Stimulated activated naive B cell treated with anti-CD40 and anti-IgM and Interleukin-4, amounts not matched to agents 10 μg/mL and 1 μg/mL and 100 μg/mL, for 72 hours (primary cell): ENCODE measurements around the gene MBL2.

Experiments used
- ATAC-seq, 2 donors: fragments of 150-1000 bp; cut with Tn5 transposase; replicated peaks; 2 replicates each; pipeline ENCODE4 v1.10.0; 2021; ENCODE audit warnings: moderate library complexity in 1 of 2
- DNase-seq: peaks from one replicate; pipeline ENCODE4 v3.0.0; 2021
- H3K27ac Mint-ChIP-seq: one replicate; pipeline ENCODE4 v1.8.0; 2022; ENCODE audit warnings: mild to moderate bottlenecking, mixed read lengths
- H3K27me3 Mint-ChIP-seq, 2 donors: one replicate each; pipeline ENCODE4 v1.8.0; 2022; ENCODE audit warnings: mixed read lengths in 2 of 2
- H3K36me3 Mint-ChIP-seq, 2 donors: one replicate each; pipeline ENCODE4 v1.8.0; 2022; ENCODE audit warnings: mixed read lengths in 2 of 2, mild to moderate bottlenecking in 1 of 2
- H3K4me1 Mint-ChIP-seq, 2 donors: one replicate each; pipeline ENCODE4 v1.8.0; 2022; ENCODE audit warnings: mixed read lengths in 2 of 2, mild to moderate bottlenecking in 1 of 2
- H3K4me3 Mint-ChIP-seq, 2 donors: one replicate each; pipeline ENCODE4 v1.8.0; 2022; ENCODE audit warnings: mild to moderate bottlenecking in 2 of 2, mixed read lengths in 2 of 2, moderate library complexity in 1 of 2
- H3K9me3 Mint-ChIP-seq, 2 donors: one replicate each; pipeline ENCODE4 v1.8.0; 2022; ENCODE audit warnings: mixed read lengths in 2 of 2, mild to moderate bottlenecking in 1 of 2

The MBL2 gene

GRCh38 chr10:52779541-52780390 is 7.2 kb upstream of the MBL2 start:
- Mint-ChIP-seq H3K9me3 (peaks cover 0 to 3% of the 10 kb centered on the region in 2 donors), H3K36me3 (no peaks in the 10 kb centered on the region), H3K27me3 (peaks cover 10 to 15% of the 10 kb centered on the region in 2 donors), H3K4me3 (no peak overlapping the region), H3K27ac (no peak overlapping the region), H3K4me1 (no peaks in the 10 kb centered on the region)
- ATAC-seq (peak; percentile 77 to 87), DNase-seq (peak; percentile 36)

DNA sequence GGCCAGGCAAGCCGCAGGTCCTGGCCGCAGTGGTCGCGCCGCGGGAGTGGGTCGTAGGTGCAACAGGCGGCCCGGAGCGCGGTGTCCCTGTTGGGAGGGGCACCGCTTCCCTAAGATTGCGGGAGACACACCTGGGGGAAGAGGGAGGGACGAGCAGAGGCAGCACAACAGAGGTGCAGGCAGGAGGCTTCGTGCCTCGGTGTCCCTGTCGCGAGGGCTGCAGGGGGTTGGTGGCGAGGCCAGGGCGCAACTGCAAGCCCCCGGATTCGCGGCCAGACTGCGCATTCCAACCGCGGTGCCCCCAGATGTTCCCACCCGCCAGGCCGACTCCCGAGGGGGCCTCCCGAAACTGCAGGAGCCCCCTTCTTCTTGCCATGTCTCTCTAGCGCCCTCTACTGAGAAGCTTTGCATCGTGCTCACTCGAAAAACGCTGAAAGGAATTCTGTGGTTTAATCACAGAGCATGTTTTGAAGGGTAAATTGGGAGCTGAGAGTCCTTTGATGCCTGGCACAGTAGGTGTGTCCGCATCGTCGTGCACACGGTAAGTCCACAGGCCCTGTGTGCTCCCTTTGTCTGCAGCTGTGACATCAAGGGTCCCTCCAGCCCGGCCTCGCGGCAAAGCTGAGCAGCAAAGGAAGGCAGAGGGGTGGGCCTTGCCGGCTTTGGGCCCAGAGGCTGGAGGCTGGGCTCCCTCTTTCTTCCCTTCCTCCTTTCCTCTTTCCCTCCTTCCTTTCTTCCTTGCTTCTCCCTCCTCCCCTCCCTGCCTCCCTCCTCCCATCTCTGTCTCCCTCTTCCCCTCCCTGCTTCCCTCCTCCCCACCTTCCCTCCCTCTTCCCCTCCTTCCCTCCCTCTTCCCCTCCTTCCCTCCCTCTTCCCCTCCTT is 6.2 kb upstream of the MBL2 start:
- no peak for ATAC-seq
- peaks cover 0 to under 1% of the 10 kb centered on the region in 2 donors for H3K9me3 Mint-ChIP-seq
- DNase-seq: no peak
- peaks cover 10 to 15% of the 10 kb centered on the region in 2 donors for H3K27me3 Mint-ChIP-seq
- no peaks in the 10 kb centered on the region for H3K36me3 Mint-ChIP-seq
- H3K4me1 Mint-ChIP-seq: no peaks in the 10 kb centered on the region
- H3K27ac Mint-ChIP-seq: no peak overlapping the region
- no peak overlapping the region for H3K4me3 Mint-ChIP-seq

GRCh38 chr10:52777414-52777813 is 4.8 kb upstream of the MBL2 start:
- DNase-seq (no peak), ATAC-seq (no peak)
- no peaks in the 10 kb centered on the region for H3K9me3 Mint-ChIP-seq
- H3K4me1 Mint-ChIP-seq: no peaks in the 10 kb centered on the region
- no peaks in the 10 kb centered on the region for H3K36me3 Mint-ChIP-seq
- peaks cover 10 to 15% of the 10 kb centered on the region in 2 donors for H3K27me3 Mint-ChIP-seq
- H3K4me3 Mint-ChIP-seq: no peak overlapping the region
- no peak overlapping the region for H3K27ac Mint-ChIP-seq

DNA sequence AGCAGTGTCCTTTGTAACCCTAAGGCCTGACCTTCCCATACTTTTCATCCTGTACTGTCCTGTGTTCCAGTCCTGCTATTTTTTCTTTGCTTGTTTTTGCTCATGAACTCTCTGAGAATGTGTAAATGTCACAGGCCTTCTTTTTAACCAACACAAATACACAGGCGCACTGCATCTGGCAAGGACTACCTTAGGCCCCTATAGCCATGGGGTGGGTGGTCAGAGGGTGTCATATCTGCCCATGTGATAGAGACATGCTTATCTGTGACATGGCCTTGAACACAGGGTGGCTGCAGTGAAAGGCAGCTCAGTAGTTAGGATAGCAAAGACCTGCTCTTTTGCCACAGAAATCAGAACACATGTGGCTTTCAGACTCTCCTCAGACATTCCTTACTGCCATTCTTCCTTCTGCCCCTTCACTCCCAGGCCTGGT is 3.9 kb upstream of the MBL2 start:
- Mint-ChIP-seq H3K27me3 (peaks cover 10 to 15% of the 10 kb centered on the region in 2 donors), H3K9me3 (no peaks in the 10 kb centered on the region), H3K36me3 (no peaks in the 10 kb centered on the region), H3K4me3 (no peak overlapping the region), H3K4me1 (no peaks in the 10 kb centered on the region), H3K27ac (no peak overlapping the region)
- no peak for ATAC-seq
- DNase-seq: no peak

GRCh38 chr10:52775132-52775647 is 2.6 kb upstream of the MBL2 start:
- Mint-ChIP-seq H3K4me3 (no peak overlapping the region), H3K27me3 (peaks cover 10 to 12% of the 10 kb centered on the region in 2 donors), H3K36me3 (no peaks in the 10 kb centered on the region), H3K4me1 (no peaks in the 10 kb centered on the region), H3K27ac (no peak overlapping the region), H3K9me3 (no peaks in the 10 kb centered on the region)
- no peak for ATAC-seq
- no peak for DNase-seq

DNA sequence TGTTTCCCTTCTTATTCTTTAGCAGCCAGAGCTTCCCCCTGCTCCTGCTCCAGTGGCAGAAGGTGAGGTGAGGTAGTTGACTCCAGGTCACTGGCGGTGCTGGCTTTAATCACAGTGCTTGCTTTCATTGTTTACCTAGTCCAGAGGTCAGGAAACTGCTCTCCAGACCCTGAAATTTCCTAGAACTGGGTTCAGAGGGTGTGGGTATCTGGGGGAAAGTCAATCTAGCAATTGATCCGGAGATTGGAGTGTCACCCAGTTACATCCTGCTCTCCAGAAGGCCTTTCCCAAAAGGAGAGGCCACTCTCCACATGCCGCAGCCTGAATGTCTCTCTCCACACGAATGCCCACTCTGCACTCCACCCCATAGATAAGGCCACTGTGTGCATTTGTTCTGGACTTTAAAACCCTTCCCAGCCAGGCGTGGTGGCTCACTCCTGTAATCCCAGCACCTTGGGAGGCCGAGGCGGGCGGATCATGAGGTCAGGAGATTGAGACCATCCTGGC is 2.1 kb upstream of the MBL2 start:
- Mint-ChIP-seq H3K4me1 (no peaks in the 10 kb centered on the region), H3K9me3 (no peaks in the 10 kb centered on the region), H3K27ac (no peak overlapping the region), H3K27me3 (peaks cover 5 to 7% of the 10 kb centered on the region in 2 donors), H3K36me3 (no peaks in the 10 kb centered on the region), H3K4me3 (no peak overlapping the region)
- DNase-seq (no peak), ATAC-seq (no peak)

GRCh38 chr10:52774182-52774581 is 1.6 kb upstream of the MBL2 start:
- Mint-ChIP-seq H3K27me3 (peaks cover under 1 to 2% of the 10 kb centered on the region in 2 donors), H3K9me3 (no peaks in the 10 kb centered on the region), H3K4me1 (no peaks in the 10 kb centered on the region), H3K27ac (no peak overlapping the region), H3K36me3 (no peaks in the 10 kb centered on the region), H3K4me3 (no peak overlapping the region)
- ATAC-seq (no peak), DNase-seq (no peak)

DNA sequence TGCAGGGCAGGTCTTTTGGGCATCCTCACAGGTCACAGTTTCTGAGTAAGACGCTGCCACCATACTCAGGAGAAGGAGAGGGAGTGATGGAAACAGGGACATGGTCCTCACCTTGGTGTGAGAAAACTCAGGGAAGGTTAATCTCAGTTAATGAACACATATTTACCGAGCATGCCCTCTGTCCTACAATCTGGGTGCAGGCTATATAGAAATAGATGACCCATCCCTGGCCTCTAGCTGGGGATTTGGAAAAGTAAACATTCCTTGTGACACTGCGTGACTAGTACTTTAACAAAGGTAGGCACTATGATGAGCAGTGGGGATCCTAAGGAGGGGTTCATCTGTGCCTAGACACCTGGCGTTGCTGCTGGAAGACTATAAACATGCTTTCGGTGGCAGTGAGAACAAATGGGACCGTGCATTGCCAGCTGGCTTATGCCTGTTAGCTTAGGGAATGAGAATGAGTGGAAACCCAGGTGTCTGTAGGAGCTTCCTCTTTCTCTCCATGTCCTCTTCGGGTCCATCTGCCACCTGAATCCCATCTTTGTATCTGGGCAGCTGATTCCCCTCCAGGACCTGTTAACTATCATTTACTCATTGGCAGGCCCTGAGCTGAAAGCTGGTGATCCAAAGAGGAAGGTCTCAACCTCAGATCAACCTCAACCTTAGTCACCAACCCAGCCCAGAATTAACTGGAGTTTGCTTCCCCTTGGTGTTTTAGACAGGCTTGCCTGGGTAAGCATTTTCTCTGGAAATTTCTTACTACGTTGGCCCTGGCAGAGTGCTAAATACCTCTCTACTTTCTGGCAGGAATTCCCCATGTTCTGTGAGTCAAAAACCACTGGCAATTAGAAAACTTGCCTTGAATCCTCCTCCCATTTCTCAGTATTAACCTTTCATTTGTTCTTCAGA is 794 bp downstream of the MBL2 start:
- no peak overlapping the region for H3K27ac Mint-ChIP-seq
- H3K27me3 Mint-ChIP-seq: no peaks in the 10 kb centered on the region
- H3K9me3 Mint-ChIP-seq: no peaks in the 10 kb centered on the region
- no peak overlapping the region for H3K4me3 Mint-ChIP-seq
- ATAC-seq (no peak), DNase-seq (no peak)
- H3K36me3 Mint-ChIP-seq: no peaks in the 10 kb centered on the region
- no peaks in the 10 kb centered on the region for H3K4me1 Mint-ChIP-seq

GRCh38 chr10:52770904-52771303 is 1.7 kb downstream of the MBL2 start:
- Mint-ChIP-seq H3K9me3 (no peaks in the 10 kb centered on the region), H3K27ac (no peak overlapping the region), H3K36me3 (no peaks in the 10 kb centered on the region), H3K4me3 (no peak overlapping the region), H3K4me1 (no peaks in the 10 kb centered on the region), H3K27me3 (no peaks in the 10 kb centered on the region)
- ATAC-seq (no peak), DNase-seq (no peak)

DNA sequence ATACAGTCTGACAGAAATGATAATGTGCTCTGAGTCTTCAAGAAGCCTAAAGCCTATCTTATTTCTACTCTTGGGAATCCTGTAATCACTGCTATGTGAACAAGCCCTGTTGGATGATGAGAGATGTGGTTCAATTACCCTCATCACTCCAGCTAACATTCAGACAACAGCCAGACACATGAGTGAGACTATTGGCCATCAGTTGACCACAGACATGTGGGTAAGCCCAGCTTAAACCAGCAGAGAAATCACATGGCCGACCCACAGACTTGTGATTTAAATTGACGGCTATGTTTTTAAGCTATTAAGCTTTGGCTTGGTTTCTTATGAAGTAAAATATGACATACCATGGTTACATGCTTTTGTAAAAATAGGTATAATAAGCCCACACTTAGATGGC is 2.6 kb downstream of the MBL2 start:
- no peaks in the 10 kb centered on the region for H3K27me3 Mint-ChIP-seq
- H3K4me1 Mint-ChIP-seq: no peaks in the 10 kb centered on the region
- no peak for ATAC-seq
- H3K4me3 Mint-ChIP-seq: no peak overlapping the region
- no peak overlapping the region for H3K27ac Mint-ChIP-seq
- no peaks in the 10 kb centered on the region for H3K36me3 Mint-ChIP-seq
- no peak for DNase-seq
- H3K9me3 Mint-ChIP-seq: no peaks in the 10 kb centered on the region

DNA sequence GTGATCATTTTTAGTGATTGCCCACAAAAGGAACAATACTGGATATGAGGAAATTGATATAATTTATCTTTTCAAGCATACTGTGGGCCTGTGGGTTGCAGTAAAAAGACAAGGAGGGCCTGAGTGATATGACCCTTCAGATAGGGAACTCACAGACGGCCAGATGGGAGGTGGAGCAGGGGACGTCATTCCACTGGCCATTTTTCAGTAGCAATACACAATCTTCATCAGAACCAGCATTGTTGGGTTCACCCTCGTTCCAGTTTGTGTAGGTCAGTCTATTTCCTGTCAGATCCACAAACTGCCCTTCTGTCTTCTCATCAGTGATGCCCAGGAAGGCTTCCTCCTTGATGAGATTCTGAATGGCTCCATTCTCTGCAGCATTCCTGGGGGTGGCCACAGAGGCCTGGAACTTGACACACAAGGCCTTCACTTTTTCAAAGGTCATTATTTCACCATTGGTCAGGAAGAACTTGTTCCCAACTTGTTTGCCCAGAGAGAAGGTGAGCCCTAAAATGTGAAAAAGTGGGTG is 4.5 kb downstream of the MBL2 start:
- H3K4me1 Mint-ChIP-seq: no peaks in the 10 kb centered on the region
- ATAC-seq: no peak

GRCh38 chr10:52762088-52762487 is 10.5 kb downstream of the MBL2 start:
- Mint-ChIP-seq H3K36me3 (no peaks in the 10 kb centered on the region), H3K27me3 (no peaks in the 10 kb centered on the region), H3K27ac (no peak overlapping the region), H3K4me3 (no peak overlapping the region), H3K9me3 (no peaks in the 10 kb centered on the region), H3K4me1 (no peaks in the 10 kb centered on the region)
- DNase-seq: no peak
- ATAC-seq: no peak

More for the DNA sequence above, 4.5 kb downstream of the MBL2 start:
- no peaks in the 10 kb centered on the region for H3K36me3 Mint-ChIP-seq
- no peak overlapping the region for H3K27ac Mint-ChIP-seq
- no peak for DNase-seq
- no peaks in the 10 kb centered on the region for H3K9me3 Mint-ChIP-seq
- H3K27me3 Mint-ChIP-seq: no peaks in the 10 kb centered on the region
- H3K4me3 Mint-ChIP-seq: no peak overlapping the region

DNA sequence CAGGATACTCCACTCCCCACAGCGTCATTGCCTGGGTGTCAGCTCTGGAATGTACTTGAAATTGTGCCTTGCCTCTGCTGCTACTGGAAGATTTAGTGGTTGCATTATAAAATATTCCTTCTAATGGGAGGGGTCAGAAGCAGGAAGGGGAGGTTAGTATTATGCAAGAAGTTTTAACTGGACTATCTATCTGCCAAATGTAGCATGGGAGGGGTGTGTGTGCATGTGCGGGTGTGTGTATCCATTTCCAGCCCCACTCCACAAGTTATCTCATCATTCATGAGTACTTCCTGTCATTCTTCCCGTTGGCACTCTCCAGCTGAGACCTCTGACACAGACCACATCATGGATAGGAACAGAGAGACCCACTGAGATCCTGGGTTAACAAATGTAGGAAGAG is 13.4 kb downstream of the MBL2 start:
- H3K9me3 Mint-ChIP-seq: no peaks in the 10 kb centered on the region
- H3K4me3 Mint-ChIP-seq: no peak overlapping the region
- no peak overlapping the region for H3K27ac Mint-ChIP-seq
- DNase-seq (no peak), ATAC-seq (no peak)
- peaks cover 0 to 11% of the 10 kb centered on the region in 2 donors for H3K4me1 Mint-ChIP-seq
- H3K36me3 Mint-ChIP-seq: no peaks in the 10 kb centered on the region
- no peaks in the 10 kb centered on the region for H3K27me3 Mint-ChIP-seq
